COLO668 (cell line): ENCODE measurements around the gene CMPK1.
"Not testable (repeated sequence)": the region's sequence is repeated elsewhere in the genome, so short reads cannot be mapped to it uniquely, and the experiment has no call there.

ENCODE experiments used
- DNase-seq: peaks from one replicate; lab custom pipeline; 2025; ENCODE audit not compliant: unreplicated experiment; lab: John Stamatoyannopoulos, UW

Gene CMPK1

GRCh38 chr1:47337350-47337749 lies 3.8 kb downstream of the CMPK1 start:
- DNase-seq, result no peak

- DNase-seq, result no peak
These were observed 4.9 kb downstream of the CMPK1 start for GRCh38 chr1:47338249-47339077.

GRCh38 chr1:47340227-47340626 lies 6.6 kb downstream of the CMPK1 start:
- DNase-seq, result no peak

- DNase-seq, result not testable (repeated sequence)
These were observed 13.4 kb downstream of the CMPK1 start for GRCh38 chr1:47346979-47347378.

- no peak for DNase-seq
These were observed 14.1 kb downstream of the CMPK1 start for GRCh38 chr1:47347735-47348134.

GRCh38 chr1:47348246-47348645 lies 14.7 kb downstream of the CMPK1 start:
- DNase-seq, result no peak

- DNase-seq, result no peak
These were observed 17.7 kb downstream of the CMPK1 start for GRCh38 chr1:47351305-47351704.

- DNase-seq, result no peak
These were observed 27.8 kb downstream of the CMPK1 start for GRCh38 chr1:47361380-47361779.

- DNase-seq, result no peak
These were observed 29.2 kb downstream of the CMPK1 start for GRCh38 chr1:47362828-47363227.

- no peak for DNase-seq
These were observed 34.1 kb downstream of the CMPK1 start for GRCh38 chr1:47367651-47368050.

GRCh38 chr1:47371016-47371517 lies 37.5 kb downstream of the CMPK1 start:
- no peak for DNase-seq

- no peak for DNase-seq
These were observed 40.9 kb downstream of the CMPK1 start for GRCh38 chr1:47374501-47374900.

- DNase-seq, result no peak
These were observed 44.6 kb downstream of the CMPK1 start for GRCh38 chr1:47378147-47378546.

GRCh38 chr1:47380699-47381098 lies 47.1 kb downstream of the CMPK1 start:
- no peak for DNase-seq

GRCh38 chr1:47382399-47382983 lies 48.9 kb downstream of the CMPK1 start:
- no peak for DNase-seq

GRCh38 chr1:47384083-47384482 lies 50.5 kb downstream of the CMPK1 start:
- no peak for DNase-seq

GRCh38 chr1:47385020-47385419 lies 51.4 kb downstream of the CMPK1 start:
- no peak for DNase-seq

GRCh38 chr1:47386268-47386667 lies 52.7 kb downstream of the CMPK1 start:
- no peak for DNase-seq

- no peak for DNase-seq
These were observed 54.7 kb downstream of the CMPK1 start for GRCh38 chr1:47388030-47388890.

GRCh38 chr1:47388891-47389238 lies 55.3 kb downstream of the CMPK1 start:
- peak; percentile 79 for DNase-seq

GRCh38 chr1:47389731-47390130 lies 56.1 kb downstream of the CMPK1 start:
- DNase-seq, result no peak

- no peak for DNase-seq
These were observed 57.3 kb downstream of the CMPK1 start for GRCh38 chr1:47390843-47391242.
